Neuronal stem cell (in vitro differentiated cells): ENCODE measurements around the gene BUB3.
A peak's percentile ranks its signal among the peaks of the same experiment; 100 is the strongest.

Experiments used
- DNase-seq: peaks from one replicate; pipeline ENCODE4 v3.0.0-alpha.2; 2013; ENCODE audit warnings: low spot score
- H2AFZ ChIP-seq: one replicate; pipeline ENCODE4 v1.6.1; 2013; ENCODE audit warnings: mild to moderate bottlenecking, low read length, inconsistent platforms
- H2AK5ac ChIP-seq: 2 replicates; pipeline ENCODE4 v1.6.1; 2013; ENCODE audit warnings: low read depth, mild to moderate bottlenecking, inconsistent platforms, low read length, moderate library complexity, mixed read lengths
- H2BK120ac ChIP-seq: 2 replicates; pipeline ENCODE4 v1.6.1; 2013; ENCODE audit warnings: low read depth, mild to moderate bottlenecking, inconsistent platforms, low read length, moderate library complexity, mixed read lengths
- H2BK12ac ChIP-seq: one replicate; pipeline ENCODE4 v1.6.1; 2013; ENCODE audit warnings: low read length, inconsistent platforms
- H2BK15ac ChIP-seq: 2 replicates; pipeline ENCODE4 v1.6.1; 2013; ENCODE audit warnings: mild to moderate bottlenecking, low read length, inconsistent platforms, mixed read lengths
- H2BK5ac ChIP-seq: one replicate; pipeline ENCODE4 v1.6.1; 2013; ENCODE audit warnings: inconsistent platforms, mild to moderate bottlenecking, low read length, moderate library complexity
- H3K14ac ChIP-seq: one replicate; pipeline ENCODE4 v1.6.1; 2013; ENCODE audit warnings: low read length, inconsistent platforms
- H3K18ac ChIP-seq: 2 replicates; pipeline ENCODE4 v1.6.1; 2013; ENCODE audit warnings: low read length, inconsistent platforms
- H3K23ac ChIP-seq: 2 replicates; pipeline ENCODE4 v1.6.1; 2013; ENCODE audit warnings: low read depth, mild to moderate bottlenecking, mixed read lengths, low read length, inconsistent platforms; ENCODE audit not compliant: poor library complexity
- H3K27ac ChIP-seq: replicated peaks from 3 replicates; pipeline ENCODE4 v1.5.1; 2013; ENCODE audit warnings: low read length, inconsistent platforms
- H3K27me3 ChIP-seq, 3 experiments: 2 replicates each; pipeline ENCODE4 v1.6.1; 2013; ENCODE audit warnings: low read length in 3 of 3, mild to moderate bottlenecking in 2 of 3, inconsistent platforms in 1 of 3, low read depth in 1 of 3, mixed read lengths in 1 of 3, moderate library complexity in 1 of 3; ENCODE audit not compliant: control insufficient read depth in 3 of 3, insufficient read depth in 3 of 3
- H3K36me3 ChIP-seq, 2 donors: replicated peaks in 1 of 2; 2 replicates each; pipeline ENCODE4 v1.6.1; 2013; ENCODE audit warnings: low read length in 2 of 2; ENCODE audit not compliant: control insufficient read depth in 2 of 2, insufficient read depth in 2 of 2
- H3K4ac ChIP-seq: 2 replicates; pipeline ENCODE4 v1.6.1; 2013; ENCODE audit warnings: inconsistent platforms, mild to moderate bottlenecking, low read length, moderate library complexity
- H3K4me1 ChIP-seq, 2 donors: 1 replicate in 1 of 2; 2 replicates in 1 of 2; pipeline ENCODE4 v1.6.1; 2013; ENCODE audit warnings: low read length in 2 of 2, low read depth in 1 of 2; ENCODE audit not compliant: control insufficient read depth in 2 of 2, insufficient read depth in 1 of 2
- H3K4me2 ChIP-seq: one replicate; pipeline ENCODE4 v1.6.1; 2013; ENCODE audit warnings: mild to moderate bottlenecking, low read length, inconsistent platforms; ENCODE audit not compliant: insufficient read depth, poor library complexity, severe bottlenecking
- H3K4me3 ChIP-seq, 2 donors: 2 replicates each; pipeline ENCODE4 v1.5.1; 2013; ENCODE audit warnings: low read length in 2 of 2, mild to moderate bottlenecking in 2 of 2, inconsistent platforms in 1 of 2, moderate library complexity in 1 of 2
- H3K79me1 ChIP-seq: one replicate; pipeline ENCODE4 v1.6.1; 2013; ENCODE audit warnings: low read depth, mild to moderate bottlenecking, inconsistent platforms, low read length, moderate library complexity
- H3K9ac ChIP-seq: one replicate; pipeline ENCODE4 v1.6.1; 2013; ENCODE audit warnings: mild to moderate bottlenecking, low read depth, low read length, inconsistent platforms; ENCODE audit not compliant: poor library complexity
- H3K9me3 ChIP-seq, 2 donors: replicated peaks in 1 of 2; 2 replicates each; pipeline versions ENCODE3 to v1.6.1; 2013; ENCODE audit warnings: low read length in 2 of 2, mild to moderate bottlenecking in 2 of 2, inconsistent platforms in 1 of 2, low read depth in 1 of 2, mixed read lengths in 1 of 2, moderate library complexity in 1 of 2; ENCODE audit not compliant: control insufficient read depth in 2 of 2, insufficient read depth in 1 of 2
- H4K8ac ChIP-seq: one replicate; pipeline ENCODE4 v1.6.1; 2013; ENCODE audit warnings: low read depth, mild to moderate bottlenecking, inconsistent platforms, low read length, moderate library complexity
- H4K91ac ChIP-seq: one replicate; pipeline ENCODE4 v1.6.1; 2013; ENCODE audit warnings: low read length, low read depth, mild to moderate bottlenecking, inconsistent platforms; ENCODE audit not compliant: poor library complexity
- WGBS, 2 donors: extraction: QIAGEN DNeasy Blood & Tissue Kit; methylation state at CpG; one replicate each; pipeline ENCODE4 v1.1.7; 2013; ENCODE audit warnings: missing lambda C conversion rate in 2 of 2, mixed read lengths in 1 of 2; ENCODE audit not compliant: insufficient read length in 2 of 2, insufficient replicate concordance in 1 of 2; ENCODE audit errors: extremely low coverage in 2 of 2; 5-methylcytosine and 5-hydroxymethylcytosine counted together

BUB3 gene

DNA sequence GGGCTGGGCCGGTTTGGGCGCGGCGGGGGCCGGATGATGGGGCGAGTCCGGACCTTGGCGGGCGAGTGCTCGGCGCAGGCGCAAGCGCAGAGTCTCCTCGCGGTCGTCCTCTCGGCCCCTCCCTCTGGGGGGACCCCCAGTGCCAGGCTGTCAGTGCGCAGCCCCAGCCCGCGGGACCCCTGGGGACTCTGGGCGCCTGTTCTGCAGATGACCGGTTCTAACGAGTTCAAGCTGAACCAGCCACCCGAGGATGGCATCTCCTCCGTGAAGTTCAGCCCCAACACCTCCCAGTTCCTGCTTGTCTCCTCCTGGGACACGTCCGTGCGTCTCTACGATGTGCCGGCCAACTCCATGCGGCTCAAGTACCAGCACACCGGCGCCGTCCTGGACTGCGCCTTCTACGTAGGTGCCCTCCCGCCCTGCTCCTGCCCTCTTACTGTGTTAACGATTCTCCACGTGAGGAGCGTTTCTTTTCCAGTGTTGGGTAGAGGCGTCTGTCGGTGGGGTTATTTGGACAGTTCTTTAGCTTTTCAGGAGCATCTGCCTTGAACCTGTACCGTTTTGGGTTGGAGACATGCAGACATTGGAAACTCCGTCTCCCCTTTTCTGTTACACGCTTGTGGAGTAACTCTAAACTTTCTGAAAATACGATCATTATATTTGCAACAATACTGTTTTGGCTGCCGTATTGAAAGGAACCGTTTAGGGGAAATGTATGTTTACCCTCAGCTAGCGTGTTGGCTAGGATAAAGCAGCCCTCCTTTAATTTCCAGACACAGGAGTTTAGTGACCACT, 706 bp downstream of the BUB3 start:
- Histone ChIP-seq H2BK120ac (peak overlapping the region; percentile 49), H2BK5ac (peak overlapping the region; percentile 57), H2AFZ (peak overlapping the region; percentile 92), H3K79me1 (peaks cover 7% of the 10 kb centered on the region), H2BK15ac (peak overlapping the region; percentile 15), H2AK5ac (no peak overlapping the region), H3K14ac (peak overlapping the region; percentile 32), H3K18ac (peak overlapping the region; percentile 97), H3K9me3 (no peaks in the 10 kb centered on the region), H3K27ac (no peak overlapping the region), H3K9ac (peak overlapping the region; percentile 91), H3K23ac (peak overlapping the region; percentile 34), H4K8ac (no peak overlapping the region), H3K4me2 (peak overlapping the region; percentile 76), H3K36me3 (peaks cover 9 to 51% of the 10 kb centered on the region in 2 donors), H2BK12ac (no peak overlapping the region), H3K4me1 (peaks cover 11 to 18% of the 10 kb centered on the region in 2 donors), H3K4me3 (peak overlapping the region; percentile 87 to 91), H4K91ac (no peak overlapping the region), H3K27me3 (peaks cover 15 to 36% (median 28%) of the 10 kb centered on the region in 3 experiments), H3K4ac (no peak overlapping the region)
- WGBS, 2 donors: no CpG with 5 or more reads among the region's 49 CpGs
- peak; percentile 54 for DNase-seq

GRCh38 chr10:123156078-123156477, 1.9 kb downstream of the BUB3 start:
- Histone ChIP-seq H3K14ac (no peak overlapping the region), H3K4me3 (peak overlapping the region in 1 of 2 donors; percentile 87)
- WGBS, 2 donors: no CpG with 5 or more reads among the region's 2 CpGs

GRCh38 chr10:123157210-123157609, 3.0 kb downstream of the BUB3 start:
- Histone ChIP-seq H2BK15ac (no peak overlapping the region), H4K91ac (no peak overlapping the region), H3K9me3 (no peaks in the 10 kb centered on the region), H4K8ac (no peak overlapping the region), H3K9ac (no peak overlapping the region), H3K27ac (no peak overlapping the region), H2AFZ (no peak overlapping the region), H2BK120ac (no peak overlapping the region), H2AK5ac (no peak overlapping the region), H3K14ac (no peak overlapping the region), H3K23ac (no peak overlapping the region), H3K4me2 (no peak overlapping the region), H3K27me3 (peaks cover 0 to 13% (median 7%) of the 10 kb centered on the region in 3 experiments), H3K18ac (no peak overlapping the region), H3K4me1 (peaks cover 3 to 7% of the 10 kb centered on the region in 2 donors), H2BK12ac (no peak overlapping the region), H3K4me3 (no peak overlapping the region), H3K79me1 (peaks cover 7% of the 10 kb centered on the region), H2BK5ac (no peak overlapping the region), H3K4ac (no peak overlapping the region), H3K36me3 (peaks cover 19 to 74% of the 10 kb centered on the region in 2 donors)
- no peak for DNase-seq
- no CpG with 5 or more reads among the region's 3 CpGs for WGBS, 2 donors

More at GRCh38 chr10:123156078-123156477, 1.9 kb downstream of the BUB3 start:
- Histone ChIP-seq H3K9me3 (no peaks in the 10 kb centered on the region), H3K9ac (no peak overlapping the region), H3K4me2 (no peak overlapping the region), H2BK5ac (no peak overlapping the region), H2AK5ac (no peak overlapping the region), H2AFZ (no peak overlapping the region), H3K36me3 (peaks cover 13 to 63% of the 10 kb centered on the region in 2 donors), H2BK15ac (no peak overlapping the region), H3K4ac (no peak overlapping the region), H3K23ac (no peak overlapping the region), H3K18ac (no peak overlapping the region), H4K8ac (no peak overlapping the region), H3K4me1 (peaks cover 8 to 13% of the 10 kb centered on the region in 2 donors), H2BK12ac (no peak overlapping the region), H4K91ac (no peak overlapping the region), H2BK120ac (no peak overlapping the region), H3K79me1 (peaks cover 7% of the 10 kb centered on the region), H3K27me3 (peaks cover 4 to 25% (median 17%) of the 10 kb centered on the region in 3 experiments), H3K27ac (no peak overlapping the region)
- no peak for DNase-seq

DNA sequence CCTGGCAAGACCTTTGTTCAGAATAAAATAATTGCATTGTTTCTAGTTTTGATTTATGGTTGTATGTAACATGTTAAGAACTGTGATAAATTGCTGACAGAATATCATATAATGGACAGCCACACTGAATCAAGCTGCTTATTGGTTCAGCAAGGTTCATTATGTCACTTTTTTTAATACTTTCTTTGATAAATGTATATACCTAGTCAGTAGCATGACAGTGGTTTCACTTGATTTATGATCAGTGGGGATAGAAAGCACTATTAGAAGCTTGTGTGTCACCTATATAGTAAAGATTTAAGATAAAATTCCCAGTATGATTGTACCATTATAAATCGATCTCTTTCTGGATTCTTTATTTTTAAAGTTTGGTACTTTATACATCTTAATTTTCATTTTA, 4.5 kb downstream of the BUB3 start:
- Histone ChIP-seq H3K14ac (no peak overlapping the region), H2AK5ac (no peak overlapping the region), H4K8ac (no peak overlapping the region), H2BK12ac (no peak overlapping the region), H3K9me3 (no peaks in the 10 kb centered on the region), H2AFZ (no peak overlapping the region), H3K27ac (no peak overlapping the region), H3K4me1 (peaks cover 3 to 7% of the 10 kb centered on the region in 2 donors), H3K36me3 (peaks cover 22 to 89% of the 10 kb centered on the region in 2 donors), H3K4me2 (no peak overlapping the region), H4K91ac (no peak overlapping the region), H3K23ac (no peak overlapping the region), H3K79me1 (peaks cover 7% of the 10 kb centered on the region), H2BK15ac (no peak overlapping the region), H2BK120ac (no peak overlapping the region), H3K4me3 (no peak overlapping the region), H3K9ac (no peak overlapping the region), H3K27me3 (no peaks in the 10 kb centered on the region), H2BK5ac (no peak overlapping the region), H3K18ac (no peak overlapping the region), H3K4ac (no peak overlapping the region)
- no peak for DNase-seq
- no CpG with 5 or more reads among the region's 1 CpG for WGBS, 2 donors
